ENCODE results near the gene ZNF470.

Gene ZNF470

DNA sequence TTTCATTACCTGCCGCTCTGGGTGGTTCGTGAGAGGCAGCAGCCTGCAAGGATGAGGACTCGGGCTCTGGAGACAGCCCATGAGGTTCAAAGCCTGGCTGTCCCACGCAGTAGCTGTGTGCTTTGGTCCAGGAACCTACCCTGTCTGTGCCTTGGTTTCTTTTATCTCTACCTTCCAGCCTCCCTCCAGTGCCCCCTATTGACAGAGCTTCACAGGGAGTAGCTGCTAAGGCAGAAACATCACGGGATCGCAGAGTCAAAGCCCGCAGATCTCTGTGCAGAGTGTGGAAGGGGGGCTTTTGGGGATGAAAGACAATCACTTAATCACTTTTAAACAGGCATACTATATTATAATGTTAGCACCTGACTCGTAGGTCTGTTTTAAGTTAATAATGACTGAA lies 44.0 kb downstream of the ZNF470 start:
- DNase-seq = no peak

DNA sequence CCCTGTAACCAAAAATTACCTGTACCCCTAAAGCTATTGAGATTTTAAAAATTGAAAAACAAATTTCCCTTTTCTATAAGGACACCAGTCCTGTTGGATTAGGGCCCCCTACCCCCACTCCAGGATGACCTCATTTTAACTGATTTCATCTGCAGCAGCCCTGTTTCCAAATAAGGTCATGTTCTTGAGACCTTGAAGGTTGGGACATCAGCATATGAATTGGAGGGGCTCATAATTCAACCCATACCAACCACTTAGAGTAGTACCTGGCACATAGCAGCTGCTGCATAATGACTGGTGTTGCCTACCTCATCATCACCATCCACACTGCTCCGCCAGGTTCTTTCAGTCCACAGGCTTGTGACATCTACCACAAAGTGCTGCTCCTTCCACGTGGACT lies 45.5 kb downstream of the ZNF470 start:
- DNase-seq = no peak

DNA sequence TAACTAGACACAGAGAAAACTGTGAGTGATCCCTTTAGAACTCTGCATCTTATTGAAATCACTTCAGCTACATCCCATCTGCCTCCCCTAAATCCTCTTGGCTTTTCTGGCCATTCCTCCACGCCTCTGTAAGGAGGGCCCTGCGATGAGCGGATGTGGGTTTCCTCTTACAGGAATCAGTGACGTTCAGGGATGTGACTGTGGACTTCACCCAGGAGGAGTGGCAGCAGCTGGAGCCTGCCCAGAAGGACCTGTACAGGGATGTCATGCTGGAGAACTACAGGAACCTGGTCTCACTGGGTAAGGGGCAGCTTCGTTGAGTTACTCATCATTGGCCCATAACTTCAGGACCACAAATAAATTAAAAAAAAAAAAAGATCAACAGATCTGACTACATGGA lies 46.4 kb downstream of the ZNF470 start:
- DNase-seq = no peak

DNA sequence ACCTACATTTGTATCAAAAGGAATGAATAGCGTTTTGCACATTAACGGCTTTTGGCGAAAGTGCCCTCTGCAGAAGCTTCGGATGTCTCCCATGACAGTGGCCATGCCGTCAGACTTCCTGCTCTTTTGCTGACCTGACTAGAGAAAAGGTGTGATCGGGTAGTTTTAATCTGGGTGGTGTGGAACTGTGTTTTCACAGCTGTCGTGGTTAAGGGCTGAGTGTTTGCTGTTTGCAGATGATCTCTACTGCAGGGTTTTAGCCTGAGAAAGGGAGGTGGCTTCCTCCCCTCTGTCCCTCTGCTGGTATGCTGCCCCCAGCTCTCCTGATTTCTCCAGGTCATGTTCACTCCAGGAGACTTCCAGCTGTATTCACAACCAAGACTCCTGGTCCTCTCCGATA lies 50.3 kb downstream of the ZNF470 start:
- no peak for DNase-seq

DNA sequence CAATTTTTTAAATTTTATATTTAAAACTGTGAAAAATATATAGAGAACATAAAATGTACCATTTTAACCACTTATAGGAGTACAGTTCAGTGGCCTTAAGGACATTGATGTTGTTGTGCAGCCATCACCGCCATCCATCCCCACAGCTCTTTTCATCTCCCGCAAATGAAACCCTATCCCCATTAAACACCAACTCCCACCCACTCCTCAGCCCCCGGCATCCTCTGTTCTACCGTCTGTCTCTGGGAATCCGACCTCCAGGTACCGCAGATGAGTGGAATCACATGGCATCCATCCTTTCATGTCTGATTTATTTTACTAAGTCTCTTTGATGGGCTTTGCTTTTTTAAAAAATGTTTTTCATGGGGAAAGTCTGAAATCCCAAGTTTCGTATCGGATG lies 51.9 kb downstream of the ZNF470 start:
- DNase-seq = no peak

DNA sequence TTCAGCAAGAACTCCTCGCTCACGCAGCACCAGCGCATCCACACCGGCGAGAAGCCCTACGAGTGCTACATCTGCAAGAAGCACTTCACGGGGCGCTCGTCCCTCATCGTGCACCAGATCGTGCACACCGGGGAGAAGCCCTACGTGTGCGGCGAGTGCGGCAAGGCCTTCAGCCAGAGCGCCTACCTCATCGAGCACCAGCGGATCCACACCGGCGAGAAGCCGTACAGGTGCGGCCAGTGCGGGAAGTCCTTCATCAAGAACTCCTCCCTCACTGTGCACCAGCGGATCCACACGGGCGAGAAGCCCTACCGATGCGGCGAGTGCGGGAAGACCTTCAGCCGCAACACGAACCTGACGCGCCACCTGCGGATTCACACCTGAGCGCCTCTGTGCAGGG lies 55.1 kb downstream of the ZNF470 start:
- DNase-seq = no peak

DNA sequence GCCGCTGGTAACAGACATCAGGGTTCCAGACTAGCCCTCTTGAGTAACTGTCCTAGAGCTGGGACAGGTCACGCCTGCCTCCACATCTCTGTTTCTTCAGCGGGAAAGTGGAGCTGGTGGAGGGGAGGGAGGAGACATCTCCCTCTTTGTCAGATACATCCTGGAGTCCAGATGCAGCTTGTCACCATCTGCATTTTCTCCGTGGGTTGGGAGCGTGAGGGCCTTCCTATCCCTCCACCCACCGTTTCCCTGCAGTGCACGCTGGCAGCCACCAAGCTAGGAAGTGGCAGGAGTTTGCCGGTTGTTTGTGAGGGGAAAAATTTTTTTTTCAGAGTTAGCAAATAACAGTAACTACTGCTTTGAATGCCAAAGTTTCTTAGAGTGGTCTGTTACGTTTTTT lies 55.7 kb downstream of the ZNF470 start:
- no peak for DNase-seq

DNA sequence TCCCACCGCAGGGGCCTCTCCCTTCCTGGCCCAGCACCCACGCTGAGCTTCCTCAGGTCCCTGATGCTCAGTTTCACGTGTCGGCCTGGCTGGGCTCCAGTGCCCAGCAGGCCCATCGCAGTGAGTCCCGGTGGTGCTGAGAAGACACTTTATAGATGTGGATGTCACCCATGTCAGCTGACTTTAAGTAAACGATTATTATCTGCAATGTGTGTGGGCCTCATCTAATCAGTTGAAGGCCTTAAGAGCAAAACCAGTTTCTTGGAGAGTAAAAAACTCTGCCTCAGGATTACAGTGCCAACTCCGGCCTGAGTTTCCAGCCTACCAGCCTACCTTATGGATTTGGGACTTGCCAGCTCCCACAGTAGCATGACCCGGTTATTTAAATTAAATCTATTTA lies 58.4 kb downstream of the ZNF470 start:
- no peak for DNase-seq

DNA sequence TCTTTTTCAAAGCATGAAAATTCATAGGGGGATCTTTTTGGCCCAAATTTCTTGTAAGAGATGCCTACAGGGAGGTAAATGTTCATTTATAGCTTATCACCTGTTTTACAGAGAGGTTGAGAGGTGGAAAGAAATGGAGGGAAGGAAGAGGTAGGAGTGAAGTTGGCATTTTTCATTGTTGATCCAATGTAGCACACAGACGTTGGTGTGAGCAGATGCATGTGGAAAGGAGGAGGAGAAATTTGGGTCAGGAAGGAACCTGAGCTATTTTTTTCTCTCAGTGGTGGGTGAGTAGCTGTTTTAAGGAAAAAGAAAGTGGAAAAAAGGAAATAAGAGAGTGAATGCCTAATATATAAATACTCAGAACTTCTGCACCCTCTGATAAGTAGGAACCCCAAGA lies 65.8 kb downstream of the ZNF470 start:
- DNase-seq = no peak

DNA sequence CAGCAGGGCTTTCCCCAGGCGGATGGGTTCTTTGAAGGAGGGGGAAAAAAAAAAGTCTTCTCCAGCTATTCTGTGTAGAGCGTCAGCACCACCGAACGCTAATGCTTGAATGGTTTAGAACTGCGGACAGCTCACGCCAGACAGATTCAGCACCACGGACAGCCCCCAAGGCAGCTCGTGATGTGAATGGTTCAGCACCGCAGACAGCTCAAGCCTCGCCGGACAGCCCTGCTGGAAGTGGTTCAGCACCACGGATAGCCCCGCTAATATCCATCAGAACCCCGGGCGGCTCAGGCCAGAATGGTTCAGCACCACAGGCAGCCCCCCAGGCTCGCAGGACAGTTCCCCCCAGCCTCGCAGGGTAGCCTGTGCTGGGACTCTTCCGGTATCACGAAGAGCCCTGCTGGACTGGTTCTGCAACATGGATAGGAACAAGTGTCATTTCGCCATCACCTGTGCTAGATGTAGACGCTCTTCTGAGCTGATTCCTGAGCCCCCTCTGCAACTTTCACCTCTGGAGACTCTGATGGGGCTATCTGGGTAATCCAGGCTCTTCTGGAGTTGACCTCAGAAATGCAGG lies 70.8 kb downstream of the ZNF470 start:
- DNase-seq = no peak
